ENCODE measurements around the gene NAALADL2.
"Not testable (repeated sequence)": the region's sequence is repeated elsewhere in the genome, so short reads cannot be mapped to it uniquely, and the experiment has no call there.

NAALADL2 gene

GRCh38 chr3:175222356-175222755 is 363.2 kb downstream of the NAALADL2 start:
- DNase-seq, result no peak

GRCh38 chr3:175224051-175224450 is 364.9 kb downstream of the NAALADL2 start:
- DNase-seq, result no peak

DNA sequence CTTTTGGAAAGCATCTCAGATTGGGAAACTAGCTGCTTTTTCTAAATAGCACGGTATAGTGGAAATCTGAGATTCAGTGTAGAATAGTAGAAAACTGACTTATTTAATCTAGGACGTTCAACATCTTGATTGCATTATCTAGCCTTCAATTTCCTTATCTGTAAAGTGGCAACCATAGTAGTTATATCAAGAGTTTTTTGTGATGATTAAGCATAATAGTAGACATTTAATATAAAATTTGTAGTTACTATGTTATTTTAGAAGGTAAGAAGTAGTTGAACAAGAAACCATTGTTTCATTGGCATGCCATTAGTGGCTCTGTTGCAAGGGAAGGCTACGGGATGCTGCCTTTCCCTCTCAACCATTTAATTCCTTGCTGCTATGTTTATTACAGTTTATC is 367.3 kb downstream of the NAALADL2 start:
- no peak for DNase-seq

GRCh38 chr3:175227126-175227525 is 368.0 kb downstream of the NAALADL2 start:
- DNase-seq, result no peak

DNA sequence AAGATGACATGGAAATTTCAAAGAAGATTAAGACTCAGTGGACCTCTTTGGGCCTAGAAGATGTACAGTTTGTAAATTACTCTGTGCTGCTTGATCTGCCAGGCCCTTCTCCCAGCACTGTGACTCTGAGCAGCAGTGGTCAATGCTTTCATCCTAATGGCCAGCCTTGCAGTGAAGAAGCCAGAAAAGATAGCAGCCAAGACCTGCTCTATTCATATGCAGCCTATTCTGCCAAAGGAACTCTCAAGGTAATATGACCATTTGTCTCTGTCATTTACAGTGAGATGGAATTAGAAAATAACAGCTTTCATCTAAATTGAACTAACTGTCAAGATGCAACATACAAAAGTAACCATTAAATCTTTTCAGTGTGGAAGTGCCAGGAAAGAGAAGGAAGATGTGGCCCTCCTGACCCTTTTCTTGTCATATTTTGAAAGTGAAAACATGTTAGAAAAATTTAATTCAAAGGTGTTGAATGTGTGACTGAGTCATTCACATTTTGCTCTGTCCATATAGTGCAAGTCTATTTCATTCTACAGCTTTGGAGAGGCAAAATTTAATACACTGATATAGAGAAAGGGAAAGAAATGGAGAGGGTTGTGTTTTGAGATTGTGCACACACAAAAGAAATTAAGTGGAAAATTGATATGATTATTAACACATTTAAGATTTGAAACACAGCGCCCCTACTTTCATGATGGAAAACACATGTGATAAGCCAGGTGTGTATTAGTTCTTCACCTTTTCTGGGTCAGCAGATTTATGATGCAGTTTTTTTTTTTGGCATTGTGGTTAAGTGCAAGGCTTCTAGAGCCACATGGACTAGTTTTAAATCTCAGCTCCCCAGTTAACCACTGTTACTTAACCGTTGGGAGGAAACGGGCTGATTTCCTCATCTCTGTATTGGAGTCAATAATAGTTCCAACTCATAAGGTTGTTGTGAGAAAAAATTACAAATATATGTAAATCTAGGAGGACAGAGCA is 375.1 kb downstream of the NAALADL2 start:
- no peak for DNase-seq

GRCh38 chr3:175238801-175239200 is 379.7 kb downstream of the NAALADL2 start:
- no peak for DNase-seq

- DNase-seq, result no peak
Measured at GRCh38 chr3:175240921-175241320, 381.8 kb downstream of the NAALADL2 start.

DNA sequence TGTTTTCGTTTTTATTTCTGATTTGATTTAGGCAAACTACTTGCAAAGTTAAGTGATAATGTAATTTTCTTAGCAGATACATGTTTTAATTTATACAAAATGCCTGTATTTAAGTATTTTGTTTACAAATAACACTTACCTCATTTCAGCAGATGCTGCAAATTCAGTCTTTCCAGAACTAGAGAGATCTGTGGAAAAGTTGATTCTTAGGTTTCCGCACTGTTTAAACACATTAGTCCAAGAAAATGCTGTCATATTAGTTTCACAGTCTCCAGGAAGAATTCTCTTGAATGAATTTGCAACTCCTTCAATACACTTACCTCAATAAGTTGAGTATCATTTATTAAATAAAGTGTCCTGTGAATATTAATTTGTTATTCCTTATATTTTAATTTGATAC is 383.1 kb downstream of the NAALADL2 start:
- no peak for DNase-seq

GRCh38 chr3:175246234-175246633 is 387.1 kb downstream of the NAALADL2 start:
- no peak for DNase-seq

DNA sequence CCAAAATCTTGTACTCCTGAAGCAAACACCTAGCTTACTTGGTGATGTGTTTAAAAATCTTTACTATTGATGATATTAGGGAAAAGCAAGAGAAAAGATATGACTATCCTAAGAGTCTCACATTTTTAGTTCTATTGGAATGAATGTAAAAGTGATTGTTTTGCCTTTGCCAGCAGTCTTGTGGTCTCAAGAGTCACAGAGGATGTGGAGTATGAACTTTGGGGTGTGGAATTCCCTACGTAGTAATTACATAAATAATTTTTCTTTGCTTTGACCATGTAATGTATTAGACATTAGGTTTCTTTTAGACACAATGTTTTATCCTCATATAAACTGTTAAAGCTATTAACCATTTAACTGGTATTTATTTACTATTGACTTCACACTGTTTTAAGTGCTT is 387.6 kb downstream of the NAALADL2 start:
- no peak for DNase-seq

- DNase-seq, result no peak
Measured at GRCh38 chr3:175247629-175248028, 388.5 kb downstream of the NAALADL2 start.

- no peak for DNase-seq
Measured at GRCh38 chr3:175248832-175249231, 389.7 kb downstream of the NAALADL2 start.

DNA sequence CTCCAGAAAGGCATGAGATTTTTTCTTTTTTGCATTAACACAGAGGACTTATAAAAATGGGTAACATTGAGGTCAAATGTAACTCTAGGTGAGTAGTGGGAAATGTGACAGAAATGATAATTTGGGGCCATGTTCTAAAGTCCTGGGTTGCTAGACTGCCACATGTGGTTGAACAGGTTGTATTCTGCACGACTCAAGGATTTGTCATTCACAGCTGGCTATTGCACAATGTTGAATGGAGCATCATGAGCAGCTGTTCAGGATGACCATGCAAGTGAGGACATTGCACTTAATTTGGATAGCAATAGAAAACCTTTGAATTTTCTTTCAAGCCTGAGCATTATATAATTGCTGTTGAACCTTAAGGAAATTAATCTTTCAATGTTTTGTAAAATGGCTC is 396.6 kb downstream of the NAALADL2 start:
- no peak for DNase-seq

- DNase-seq, result no peak
Measured at GRCh38 chr3:175257123-175257522, 398.0 kb downstream of the NAALADL2 start.

GRCh38 chr3:175258763-175259162 is 399.6 kb downstream of the NAALADL2 start:
- DNase-seq, result no peak

- DNase-seq, result no peak
Measured at GRCh38 chr3:175260145-175260794, 401.1 kb downstream of the NAALADL2 start.

DNA sequence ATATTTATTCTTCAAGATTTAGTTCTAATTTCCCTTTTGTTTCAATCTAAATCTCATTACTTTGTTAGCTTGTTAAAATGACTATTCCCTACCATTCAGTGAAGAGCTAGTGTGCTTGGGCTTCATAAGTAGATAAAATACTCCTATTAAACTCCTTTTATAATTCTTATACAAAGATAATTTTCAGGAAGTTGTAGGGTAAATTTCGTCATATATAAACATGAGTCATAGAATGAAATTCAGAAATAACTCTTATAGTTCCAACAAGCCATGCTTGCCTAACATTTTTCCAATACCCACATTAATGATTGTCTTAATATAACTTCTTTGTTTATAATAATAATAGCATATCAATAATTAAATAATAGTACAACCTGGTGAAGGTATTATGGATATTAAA is 407.3 kb downstream of the NAALADL2 start:
- no peak for DNase-seq

- no peak for DNase-seq
Measured at GRCh38 chr3:175267121-175267531, 408.0 kb downstream of the NAALADL2 start.

DNA sequence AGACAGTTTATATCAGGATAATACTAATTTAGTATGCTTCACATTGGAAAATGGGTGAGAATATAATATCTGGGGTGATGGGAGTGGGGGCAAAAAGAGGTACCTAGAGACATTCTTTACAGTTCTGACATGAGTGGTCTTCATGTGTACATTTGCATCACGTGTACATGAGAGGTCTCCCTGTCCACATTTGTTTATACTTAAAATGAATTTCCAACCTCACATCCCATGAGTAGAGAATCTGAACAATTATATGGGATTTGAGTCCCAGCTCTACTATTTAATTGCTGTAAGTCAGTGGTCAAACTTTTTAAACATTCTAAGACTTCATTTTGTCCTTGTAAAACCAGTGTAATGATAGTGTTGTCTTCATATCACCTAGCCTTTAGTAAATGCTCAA is 408.4 kb downstream of the NAALADL2 start:
- DNase-seq, result no peak

DNA sequence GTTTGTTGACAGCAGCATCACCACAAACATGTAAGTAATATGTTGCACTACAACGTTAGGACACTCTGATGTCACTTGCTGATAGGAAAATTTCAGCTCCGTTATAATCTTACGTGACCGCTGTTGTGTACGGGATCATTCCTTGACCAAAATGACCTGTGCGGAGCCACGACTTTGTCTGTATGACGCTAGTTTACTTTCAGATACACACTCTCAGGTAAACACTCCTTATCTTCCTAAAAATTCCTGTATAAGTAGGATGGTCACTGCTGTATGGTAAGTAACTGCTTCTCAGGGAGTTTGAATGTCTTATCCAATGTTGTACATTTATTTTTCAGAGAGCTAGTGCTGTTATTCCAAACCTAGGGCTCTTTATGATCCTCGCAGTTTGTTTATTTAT is 410.3 kb downstream of the NAALADL2 start:
- DNase-seq, result no peak

DNA sequence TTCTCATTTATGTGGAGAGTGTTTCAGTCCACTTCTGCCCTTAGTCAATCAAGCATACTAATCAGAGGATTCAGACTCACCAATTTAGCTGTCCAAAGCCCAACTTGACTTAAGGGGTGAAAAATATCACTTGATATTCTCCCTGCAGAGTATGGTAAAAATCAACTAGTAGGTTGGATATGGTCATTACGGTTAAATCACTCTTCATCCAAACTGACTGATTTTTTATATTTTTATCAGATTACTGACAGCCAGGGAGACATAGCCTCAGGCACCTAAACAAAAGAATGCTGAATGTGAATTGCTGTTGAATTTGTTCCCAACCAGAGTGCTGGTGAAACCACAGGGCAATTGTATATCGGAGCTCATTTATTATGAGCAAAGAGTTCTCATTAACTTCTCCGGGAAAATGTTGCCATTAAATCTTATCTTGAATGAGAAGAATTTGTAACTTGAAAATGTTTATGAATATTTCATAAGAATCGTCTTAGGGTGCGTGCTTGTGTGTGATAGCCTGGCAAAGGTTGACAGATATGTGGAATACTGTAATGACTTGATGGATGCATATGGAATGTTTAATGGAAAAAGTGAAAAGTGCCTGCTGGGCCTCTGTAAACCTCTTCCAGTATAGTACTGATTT is 411.2 kb downstream of the NAALADL2 start:
- DNase-seq, result no peak

GRCh38 chr3:175270866-175271265 is 411.7 kb downstream of the NAALADL2 start:
- DNase-seq, result no peak

DNA sequence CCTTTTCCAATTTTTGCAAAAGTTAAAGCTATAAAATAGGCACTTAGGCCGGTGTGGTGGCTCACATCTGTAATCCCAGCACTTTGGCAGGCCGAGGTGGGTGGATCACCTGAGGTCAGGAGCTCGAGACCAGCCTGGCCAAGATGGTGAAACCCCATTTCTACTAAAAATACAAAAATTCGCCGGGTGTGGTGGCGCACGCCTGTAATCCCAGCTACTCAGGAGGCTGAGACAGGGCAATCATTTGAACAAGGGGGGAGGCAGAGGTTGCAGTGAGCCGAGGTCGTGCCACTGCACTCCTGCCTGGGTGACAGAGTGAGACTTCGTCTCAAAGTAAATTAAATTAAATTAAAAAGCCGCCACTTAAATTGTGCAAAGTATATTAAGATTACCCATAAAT is 412.3 kb downstream of the NAALADL2 start:
- DNase-seq, result not testable (repeated sequence)

DNA sequence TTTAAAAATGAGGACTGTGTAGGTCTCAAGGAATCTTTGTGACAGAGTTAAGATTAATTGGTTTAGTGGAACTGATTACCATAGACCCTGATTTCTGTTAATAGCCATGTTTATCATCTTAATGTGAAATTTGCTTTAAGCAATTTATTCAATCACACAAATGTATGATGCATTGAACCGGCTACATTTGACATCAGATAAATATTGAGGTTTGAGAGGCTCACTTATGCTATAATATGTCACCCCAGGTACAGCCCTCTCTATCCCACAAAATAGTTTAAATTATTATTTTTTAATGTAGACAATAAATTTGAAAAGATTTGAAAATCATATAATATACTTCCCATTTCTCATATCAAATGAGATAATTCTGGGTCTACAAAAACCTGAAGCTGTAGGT is 413.3 kb downstream of the NAALADL2 start:
- DNase-seq, result no peak
